ENCODE data around the gene GMEB2. TPM values are rescaled to one million over a fixed set of nuclear protein-coding genes. Genes with fewer than 3 reads are reported as not detected.
"Not testable (repeated sequence)": the region's sequence is repeated elsewhere in the genome, so short reads cannot be mapped to it uniquely, and the experiment has no call there.

Gene GMEB2
- total RNA-seq, 1 donor from 2014 or later, result 17.4 TPM

- intact Hi-C loops (cut with micrococcal nuclease), result no loop called here
Measured at GRCh38 chr20:63564036-63564810, 62.7 kb downstream of the GMEB2 start.

GRCh38 chr20:63563225-63563935 is 63.5 kb downstream of the GMEB2 start:
- intact Hi-C loops (cut with micrococcal nuclease), result no loop called here

- intact Hi-C loops (cut with micrococcal nuclease), result no loop called here
Measured at GRCh38 chr20:63562461-63563224, 64.3 kb downstream of the GMEB2 start.

GRCh38 chr20:63561624-63562396 is 65.1 kb downstream of the GMEB2 start:
- intact Hi-C loops (cut with micrococcal nuclease), result no loop called here

- intact Hi-C loops (cut with micrococcal nuclease), result no loop called here
Measured at GRCh38 chr20:63560856-63561609, 65.9 kb downstream of the GMEB2 start.

GRCh38 chr20:63560333-63560805 is 66.5 kb downstream of the GMEB2 start:
- intact Hi-C loops (cut with micrococcal nuclease), result no loop called here

GRCh38 chr20:63559485-63560332 is 67.2 kb downstream of the GMEB2 start:
- intact Hi-C loops (cut with micrococcal nuclease), result not testable (repeated sequence)

GRCh38 chr20:63558804-63559484 is 68.0 kb downstream of the GMEB2 start:
- intact Hi-C loops (cut with micrococcal nuclease), result no loop called here

- intact Hi-C loops (cut with micrococcal nuclease), result no loop called here
Measured at GRCh38 chr20:63557481-63557891, 69.4 kb downstream of the GMEB2 start.

GRCh38 chr20:63556873-63557478 is 69.9 kb downstream of the GMEB2 start:
- intact Hi-C loops (cut with micrococcal nuclease), result no loop called here

- intact Hi-C loops (cut with micrococcal nuclease), result no loop called here
Measured at GRCh38 chr20:63555661-63556381, 71.1 kb downstream of the GMEB2 start.

- intact Hi-C loops (cut with micrococcal nuclease), result no loop called here
Measured at GRCh38 chr20:63554361-63555278, 72.3 kb downstream of the GMEB2 start.

- intact Hi-C loops (cut with micrococcal nuclease), result loop anchor here (1.0 kb wide), 3 partner anchors 17 to 85 kb away; partner anchors contain the start of gene PTK6
Measured at GRCh38 chr20:63553933-63554290, 73.0 kb downstream of the GMEB2 start, which contains the start of gene FNDC11. FNDC11 (plus strand) TSS chr20:63554159; CDS start chr20:63555664, 1,505 bp downstream.

- intact Hi-C loops (cut with micrococcal nuclease), result loop anchor here (1.0 kb wide), 3 partner anchors 16 to 86 kb away; partner anchors contain the start of gene PTK6
Measured at GRCh38 chr20:63553251-63553932, 73.5 kb downstream of the GMEB2 start.

- intact Hi-C loops (cut with micrococcal nuclease), result loop anchor here (1.0 kb wide), 3 partner anchors 15 to 87 kb away; partner anchors contain the start of gene PTK6
Measured at GRCh38 chr20:63552481-63553249, 74.2 kb downstream of the GMEB2 start.

All from T-helper 2 cell treated with Interferon-gamma antibody and Interleukin-4, amounts not matched to agents 100 ng/mL and 5 ng/mL, for 36 hours (primary cell).